Osteoblast (primary cell): ENCODE results near the gene FAM47E. TPM values are rescaled to one million over a fixed set of nuclear protein-coding genes. Genes with fewer than 3 reads are reported as not detected.

ENCODE experiments used
- DNase-seq: peaks from one replicate; pipeline ENCODE4 v3.0.0; 2011; ENCODE audit warnings: low spot score, mixed read lengths; ENCODE audit not compliant: insufficient read length; ENCODE audit errors: missing footprints
- H2AFZ ChIP-seq: 2 replicates; pipeline ENCODE4 v1.6.0; 2011; ENCODE audit warnings: mild to moderate bottlenecking, low read length
- H3K27ac ChIP-seq: 2 replicates; pipeline ENCODE4 v1.5.1; 2011; ENCODE audit warnings: mild to moderate bottlenecking, low read depth, low read length, moderate library complexity
- H3K27me3 ChIP-seq: 2 replicates; pipeline ENCODE4 v1.6.0; 2012; ENCODE audit warnings: mild to moderate bottlenecking, control low read depth, inconsistent platforms, low read length, moderate library complexity; ENCODE audit not compliant: insufficient read depth
- H3K36me3 ChIP-seq: 2 replicates; pipeline ENCODE4 v1.5.1; 2011; ENCODE audit warnings: mild to moderate bottlenecking, low read length, control low read depth, moderate library complexity; ENCODE audit not compliant: insufficient read depth
- H3K4me1 ChIP-seq: 2 replicates; pipeline ENCODE4 v1.5.1; 2011; ENCODE audit warnings: mild to moderate bottlenecking, low read length, control low read depth, moderate library complexity; ENCODE audit not compliant: insufficient read depth
- H3K4me2 ChIP-seq: 2 replicates; pipeline ENCODE4 v1.6.0; 2011; ENCODE audit warnings: mild to moderate bottlenecking, low read length; ENCODE audit not compliant: insufficient read depth
- H3K4me3 ChIP-seq: fragments of 200-600 bp; sonication (generic); 3 replicates; pipeline ENCODE4 v1.5.1; 2012; ENCODE audit warnings: mild to moderate bottlenecking, low read length, inconsistent platforms; ENCODE audit not compliant: insufficient read depth
- H3K79me2 ChIP-seq: 2 replicates; pipeline ENCODE4 v1.6.0; 2012; ENCODE audit warnings: mild to moderate bottlenecking, low read length, control low read depth, inconsistent platforms; ENCODE audit not compliant: insufficient read depth
- H3K9me3 ChIP-seq: 2 replicates; pipeline ENCODE4 v1.5.1; 2011; ENCODE audit warnings: low read depth, low read length, control low read depth
- H4K20me1 ChIP-seq: 2 replicates; pipeline ENCODE4 v1.6.0; 2012; ENCODE audit warnings: mild to moderate bottlenecking, low read length, control low read depth; ENCODE audit not compliant: insufficient read depth
- total RNA-seq: library from RNA; depleted of rRNA; stranded (reverse); fragments of >200 nt; gene quantifications from 2 replicates; pipeline ENCODE4 v1.2.3, GENCODE V29; 2012
- TF ChIP-seq, protein P1 (sequence below): IDR thresholded peaks from 2 replicates; pipeline ENCODE4 v1.5.1; 2011; ENCODE audit warnings: mild to moderate bottlenecking, low read depth, low read length, moderate library complexity; ENCODE audit errors: extremely low read depth

FAM47E gene
- total RNA-seq, 1 donor, result 0.36 TPM

DNA sequence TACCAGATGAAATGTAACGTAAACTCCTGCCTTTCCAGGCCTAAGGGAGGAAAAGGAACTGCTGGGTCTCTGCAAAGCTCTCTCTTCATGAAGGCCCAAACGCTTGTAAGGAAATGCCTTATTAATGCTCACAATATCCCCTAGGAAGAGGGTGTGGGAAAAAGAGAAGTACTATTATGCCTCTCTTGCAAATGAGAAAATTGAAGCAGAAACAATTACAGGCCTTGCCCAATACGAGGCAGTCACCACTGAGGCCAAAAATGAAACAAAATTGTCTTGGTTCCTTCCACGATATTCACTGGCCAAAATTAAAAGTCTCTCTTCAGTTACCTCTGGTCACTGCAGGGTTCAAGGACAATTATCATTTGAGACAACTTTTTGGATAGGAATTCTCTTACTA is 41.1 kb upstream of the FAM47E start:
- Histone ChIP-seq H3K4me1 (peaks cover 66% of the 10 kb centered on the region), H3K79me2 (peaks cover 80% of the 10 kb centered on the region), H3K4me2 (peak overlapping the region; percentile 93), H3K27me3 (no peaks in the 10 kb centered on the region), H4K20me1 (peaks cover 12% of the 10 kb centered on the region), H3K4me3 (peak overlapping the region; percentile 91), H3K36me3 (no peaks in the 10 kb centered on the region), H3K27ac (peak overlapping the region; percentile 79), H2AFZ (no peak overlapping the region), H3K9me3 (no peaks in the 10 kb centered on the region)
- DNase-seq, result no peak
- TF ChIP-seq, protein P1, sequence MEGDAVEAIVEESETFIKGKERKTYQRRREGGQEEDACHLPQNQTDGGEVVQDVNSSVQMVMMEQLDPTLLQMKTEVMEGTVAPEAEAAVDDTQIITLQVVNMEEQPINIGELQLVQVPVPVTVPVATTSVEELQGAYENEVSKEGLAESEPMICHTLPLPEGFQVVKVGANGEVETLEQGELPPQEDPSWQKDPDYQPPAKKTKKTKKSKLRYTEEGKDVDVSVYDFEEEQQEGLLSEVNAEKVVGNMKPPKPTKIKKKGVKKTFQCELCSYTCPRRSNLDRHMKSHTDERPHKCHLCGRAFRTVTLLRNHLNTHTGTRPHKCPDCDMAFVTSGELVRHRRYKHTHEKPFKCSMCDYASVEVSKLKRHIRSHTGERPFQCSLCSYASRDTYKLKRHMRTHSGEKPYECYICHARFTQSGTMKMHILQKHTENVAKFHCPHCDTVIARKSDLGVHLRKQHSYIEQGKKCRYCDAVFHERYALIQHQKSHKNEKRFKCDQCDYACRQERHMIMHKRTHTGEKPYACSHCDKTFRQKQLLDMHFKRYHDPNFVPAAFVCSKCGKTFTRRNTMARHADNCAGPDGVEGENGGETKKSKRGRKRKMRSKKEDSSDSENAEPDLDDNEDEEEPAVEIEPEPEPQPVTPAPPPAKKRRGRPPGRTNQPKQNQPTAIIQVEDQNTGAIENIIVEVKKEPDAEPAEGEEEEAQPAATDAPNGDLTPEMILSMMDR, result no peak

DNA sequence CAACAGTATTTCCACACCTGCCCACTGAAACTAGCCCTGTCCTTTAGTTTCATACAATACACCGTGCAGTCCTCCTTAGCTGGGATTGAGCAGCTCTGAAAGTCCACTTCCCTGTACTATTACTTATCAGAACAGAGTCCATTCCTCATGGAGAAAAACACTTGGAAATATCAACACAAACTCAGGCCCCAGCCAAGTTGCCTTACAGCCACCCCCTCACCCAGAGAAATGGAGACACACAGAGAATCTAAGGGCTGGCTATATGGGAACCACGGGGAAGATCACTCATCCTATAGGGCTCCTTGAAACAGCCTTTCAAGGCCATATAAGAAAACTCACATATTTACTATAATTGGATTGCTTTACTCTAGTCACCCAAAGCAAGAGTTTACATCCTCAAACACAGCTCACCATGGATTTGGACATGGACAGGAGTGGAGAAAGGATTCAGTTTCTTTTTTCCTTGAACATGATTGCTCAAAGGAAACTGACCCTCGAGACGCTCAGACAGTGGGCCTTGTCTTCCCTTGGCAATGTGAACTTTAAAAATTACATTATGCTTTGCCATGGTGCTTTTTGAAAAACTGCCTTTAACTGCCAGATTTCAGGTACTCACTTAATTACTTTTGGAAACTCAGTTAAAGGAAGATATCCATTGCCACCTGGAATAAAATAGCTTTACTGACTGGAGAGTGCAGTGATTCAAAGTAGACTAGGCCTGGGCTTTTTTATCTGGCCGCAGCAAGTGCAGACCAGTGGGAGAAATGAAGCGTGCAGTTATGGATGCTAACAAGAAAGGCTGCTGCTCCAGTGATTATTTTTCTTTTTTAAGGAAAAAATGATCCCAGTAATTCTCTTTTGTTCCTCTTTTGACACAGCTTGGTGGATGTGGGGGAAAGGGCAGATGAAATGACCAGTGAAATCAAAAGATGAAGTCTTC is 39.5 kb upstream of the FAM47E start:
- peak overlapping the region; percentile 91 for H3K4me3 ChIP-seq
- TF ChIP-seq, protein P1, result no peak
- peaks cover 52% of the 10 kb centered on the region for H3K4me1 ChIP-seq
- H3K27ac ChIP-seq, result peak overlapping the region; percentile 79
- no peaks in the 10 kb centered on the region for H3K36me3 ChIP-seq
- no peak overlapping the region for H2AFZ ChIP-seq
- peaks cover 64% of the 10 kb centered on the region for H3K79me2 ChIP-seq
- no peaks in the 10 kb centered on the region for H3K27me3 ChIP-seq
- no peak for DNase-seq
- H3K9me3 ChIP-seq, result no peaks in the 10 kb centered on the region
- peaks cover 11% of the 10 kb centered on the region for H4K20me1 ChIP-seq
- H3K4me2 ChIP-seq, result peak overlapping the region; percentile 93

DNA sequence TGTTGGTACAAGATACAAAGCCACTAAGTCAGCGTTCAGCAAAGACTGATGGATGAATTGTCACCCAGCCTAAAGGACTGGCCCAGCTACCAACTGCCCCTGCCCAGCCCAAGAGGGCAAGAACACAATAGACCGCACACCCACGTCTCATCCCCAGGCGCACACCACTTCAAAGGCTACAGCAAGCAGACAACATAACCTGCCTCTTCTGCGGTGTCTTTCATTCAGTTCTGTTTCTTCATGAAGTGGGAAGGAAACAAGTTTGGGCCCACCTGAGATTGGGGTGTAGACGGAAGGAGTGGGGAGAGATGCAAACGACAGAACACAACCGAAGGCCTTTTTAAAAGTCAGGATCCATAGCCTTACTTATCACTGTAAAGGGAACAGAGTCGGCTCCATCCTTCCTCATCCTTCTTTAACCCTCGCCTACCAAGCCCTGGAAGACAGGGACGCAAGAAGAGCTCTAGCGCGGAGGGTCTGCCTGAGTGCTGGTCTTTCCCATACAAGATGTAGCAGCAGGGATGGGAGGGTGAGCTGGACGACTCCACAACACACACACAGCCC is 38.6 kb upstream of the FAM47E start:
- H4K20me1 ChIP-seq, result peaks cover 9% of the 10 kb centered on the region
- H3K27ac ChIP-seq, result peak overlapping the region; percentile 79
- H3K4me2 ChIP-seq, result peak overlapping the region; percentile 93
- no peaks in the 10 kb centered on the region for H3K36me3 ChIP-seq
- peaks cover 43% of the 10 kb centered on the region for H3K4me1 ChIP-seq
- no peaks in the 10 kb centered on the region for H3K9me3 ChIP-seq
- peak overlapping the region; percentile 91 for H3K4me3 ChIP-seq
- peaks cover 55% of the 10 kb centered on the region for H3K79me2 ChIP-seq
- TF ChIP-seq, protein P1, result no peak
- peak overlapping the region; percentile 84 for H2AFZ ChIP-seq
- no peak for DNase-seq
- no peaks in the 10 kb centered on the region for H3K27me3 ChIP-seq
